ENCODE results near the gene GPBP1.
"Not testable (repeated sequence)": the region's sequence is repeated elsewhere in the genome, so short reads cannot be mapped to it uniquely, and the experiment has no call there.

The GPBP1 gene

GRCh38 chr5:57280853-57281252 lies 107.0 kb downstream of the GPBP1 start:
- no peak for DNase-seq (ENCODE audit: low read depth, low spot score)

- not testable (repeated sequence) for DNase-seq (ENCODE audit: low read depth, low spot score)
Observed at GRCh38 chr5:57285084-57285483, 111.2 kb downstream of the GPBP1 start.

- DNase-seq (ENCODE audit: low read depth, low spot score) = no peak
Observed at GRCh38 chr5:57291894-57292293, 118.0 kb downstream of the GPBP1 start.

GRCh38 chr5:57292336-57292735 lies 118.5 kb downstream of the GPBP1 start:
- DNase-seq (ENCODE audit: low read depth, low spot score) = no peak

- peak; percentile 70 for DNase-seq (ENCODE audit: low read depth, low spot score)
Observed at GRCh38 chr5:57298295-57298984, 124.6 kb downstream of the GPBP1 start.

GRCh38 chr5:57298985-57299491 lies 125.2 kb downstream of the GPBP1 start:
- peak; percentile 72 for DNase-seq (ENCODE audit: low read depth, low spot score)

- DNase-seq (ENCODE audit: low read depth, low spot score) = no peak
Observed at GRCh38 chr5:57299986-57300385, 126.1 kb downstream of the GPBP1 start.

GRCh38 chr5:57302164-57302563 lies 128.3 kb downstream of the GPBP1 start:
- DNase-seq (ENCODE audit: low read depth, low spot score) = no peak

GRCh38 chr5:57302643-57303042 lies 128.8 kb downstream of the GPBP1 start:
- peak; percentile 88 for DNase-seq (ENCODE audit: low read depth, low spot score)

- no peak for DNase-seq (ENCODE audit: low read depth, low spot score)
Observed at GRCh38 chr5:57303985-57304384, 130.1 kb downstream of the GPBP1 start.

- no peak for DNase-seq (ENCODE audit: low read depth, low spot score)
Observed at GRCh38 chr5:57304931-57305330, 131.1 kb downstream of the GPBP1 start.

- DNase-seq (ENCODE audit: low read depth, low spot score) = no peak
Observed at GRCh38 chr5:57306359-57306758, 132.5 kb downstream of the GPBP1 start.

GRCh38 chr5:57307516-57307915 lies 133.7 kb downstream of the GPBP1 start:
- DNase-seq (ENCODE audit: low read depth, low spot score) = no peak

- DNase-seq (ENCODE audit: low read depth, low spot score) = not testable (repeated sequence)
Observed at GRCh38 chr5:57309022-57309421, 135.2 kb downstream of the GPBP1 start.

- DNase-seq (ENCODE audit: low read depth, low spot score) = no peak
Observed at GRCh38 chr5:57311251-57311650, 137.4 kb downstream of the GPBP1 start.

- no peak for DNase-seq (ENCODE audit: low read depth, low spot score)
Observed at GRCh38 chr5:57311921-57312735, 138.3 kb downstream of the GPBP1 start.

GRCh38 chr5:57313716-57314115 lies 139.9 kb downstream of the GPBP1 start:
- DNase-seq (ENCODE audit: low read depth, low spot score) = no peak
